HUES6 (cell line): Measurements from ENCODE around the gene MEF2C.
"Not testable (repeated sequence)": the region's sequence is repeated elsewhere in the genome, so short reads cannot be mapped to it uniquely, and the experiment has no call there.

Experiments used
- H3K27ac ChIP-seq: 2 replicates; pipeline ENCODE4 v1.7.0; 2013; ENCODE audit warnings: low read depth, mild to moderate bottlenecking, low read length, inconsistent platforms
- H3K27me3 ChIP-seq: 2 replicates; pipeline ENCODE4 v1.6.1; 2013; ENCODE audit warnings: low read length; ENCODE audit not compliant: control insufficient read depth, insufficient read depth
- H3K36me3 ChIP-seq: 2 replicates; pipeline ENCODE4 v1.6.1; 2013; ENCODE audit warnings: low read length; ENCODE audit not compliant: control insufficient read depth, insufficient read depth
- H3K4me1 ChIP-seq: 2 replicates; pipeline ENCODE4 v1.6.1; 2013; ENCODE audit warnings: low read length; ENCODE audit not compliant: control insufficient read depth, insufficient read depth
- H3K4me3 ChIP-seq: 2 replicates; pipeline ENCODE4 v1.5.1; 2013; ENCODE audit warnings: low read depth, low read length
- H3K9ac ChIP-seq: one replicate; pipeline ENCODE4 v1.6.1; 2013; ENCODE audit warnings: mild to moderate bottlenecking, low read length
- H3K9me3 ChIP-seq: 2 replicates; pipeline ENCODE4 v1.6.1; 2013; ENCODE audit warnings: low read depth, low read length; ENCODE audit not compliant: control insufficient read depth, insufficient read depth

MEF2C gene

DNA sequence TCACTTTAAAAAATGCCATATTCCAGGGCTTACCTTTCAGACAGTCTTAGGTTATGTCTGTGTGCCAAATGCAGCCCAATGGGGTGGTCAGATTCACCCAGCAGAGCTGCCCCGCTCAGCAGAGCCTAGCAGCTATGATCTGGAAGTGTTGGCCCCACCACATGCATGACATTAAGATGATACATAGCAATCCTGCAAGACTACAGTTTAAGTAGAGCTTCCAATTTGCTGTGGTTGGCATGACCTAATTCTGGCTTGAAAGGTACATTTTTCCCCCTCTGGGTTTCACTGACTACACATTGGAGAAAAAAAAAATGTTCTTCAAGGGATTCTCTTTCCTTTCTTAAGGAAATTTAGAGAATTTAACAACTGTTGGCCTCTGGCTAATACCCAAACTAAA lies 22.5 kb downstream of the MEF2C start:
- Histone ChIP-seq H3K27ac (no peak overlapping the region), H3K4me3 (no peak overlapping the region), H3K36me3 (0 out of 2 replicates have a peak, but pooled peaks cover 2% of the 10 kb centered on the region), H3K9me3 (peaks cover 19% of the 10 kb centered on the region), H3K9ac (no peak overlapping the region), H3K27me3 (no peaks in the 10 kb centered on the region), H3K4me1 (no peaks in the 10 kb centered on the region)

DNA sequence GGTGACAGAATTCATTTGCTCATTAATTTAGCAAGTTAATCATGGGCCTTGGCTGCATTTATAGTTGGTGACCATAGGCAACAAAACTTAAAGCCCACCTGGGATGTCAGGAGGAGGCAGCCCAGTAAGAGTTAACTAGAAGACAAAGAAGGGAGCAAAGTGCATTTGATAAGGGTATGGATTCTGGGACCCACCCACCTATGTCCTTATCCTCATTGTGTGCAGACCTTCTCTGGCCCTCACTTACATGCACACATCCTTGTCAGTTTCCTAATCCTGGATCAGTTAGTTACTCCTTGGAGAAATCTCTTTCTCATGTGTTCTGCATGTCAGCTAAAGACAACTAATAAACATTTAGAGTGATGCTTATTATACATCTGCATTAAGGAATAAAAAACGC lies 24.6 kb downstream of the MEF2C start:
- Histone ChIP-seq H3K4me3 (no peak overlapping the region), H3K36me3 (0 out of 2 replicates have a peak, but pooled peaks cover 2% of the 10 kb centered on the region), H3K9me3 (peaks cover 19% of the 10 kb centered on the region), H3K27ac (no peak overlapping the region), H3K4me1 (no peaks in the 10 kb centered on the region), H3K9ac (no peak overlapping the region), H3K27me3 (no peaks in the 10 kb centered on the region)

- not testable (repeated sequence) for H3K9ac ChIP-seq, H3K27ac ChIP-seq, H3K36me3 ChIP-seq, H3K4me1 ChIP-seq, H3K4me3 ChIP-seq, H3K27me3 ChIP-seq
- peaks cover 19% of the 10 kb centered on the region for H3K9me3 ChIP-seq
These were observed 26.6 kb downstream of the MEF2C start for GRCh38 chr5:88856381-88856780.

GRCh38 chr5:88854769-88855168 lies 28.2 kb downstream of the MEF2C start:
- H3K27me3 ChIP-seq = no peaks in the 10 kb centered on the region
- peaks cover 19% of the 10 kb centered on the region for H3K9me3 ChIP-seq
- no peak overlapping the region for H3K9ac ChIP-seq
- H3K4me3 ChIP-seq = no peak overlapping the region
- no peak overlapping the region for H3K27ac ChIP-seq
- 0 out of 2 replicates have a peak, but pooled peaks cover 2% of the 10 kb centered on the region for H3K36me3 ChIP-seq
- H3K4me1 ChIP-seq = no peaks in the 10 kb centered on the region

DNA sequence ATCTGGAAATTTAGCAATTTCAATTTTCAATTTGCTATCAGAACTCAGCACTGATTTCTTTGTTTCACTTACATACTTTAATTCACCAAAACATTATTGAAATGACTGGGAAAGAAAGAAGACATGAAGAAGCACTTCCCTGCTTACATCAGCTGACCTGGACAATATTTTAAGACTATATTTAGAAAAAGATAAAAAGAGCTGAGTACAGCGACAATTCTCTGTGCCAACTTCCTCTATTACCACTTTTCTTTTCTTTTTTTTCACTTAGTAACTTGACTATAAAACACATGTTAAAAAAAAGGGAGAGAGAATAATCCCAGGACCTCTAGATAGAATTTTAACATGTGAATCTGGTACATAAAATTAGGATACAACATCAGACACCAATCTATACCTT lies 35.6 kb downstream of the MEF2C start:
- H3K27me3 ChIP-seq = no peaks in the 10 kb centered on the region
- no peaks in the 10 kb centered on the region for H3K36me3 ChIP-seq
- H3K9ac ChIP-seq = no peak overlapping the region
- H3K27ac ChIP-seq = no peak overlapping the region
- no peaks in the 10 kb centered on the region for H3K9me3 ChIP-seq
- no peak overlapping the region for H3K4me3 ChIP-seq
- no peaks in the 10 kb centered on the region for H3K4me1 ChIP-seq

- no peak overlapping the region for H3K9ac ChIP-seq
- no peak overlapping the region for H3K27ac ChIP-seq
- no peaks in the 10 kb centered on the region for H3K9me3 ChIP-seq
- H3K4me3 ChIP-seq = no peak overlapping the region
- H3K4me1 ChIP-seq = no peaks in the 10 kb centered on the region
- H3K36me3 ChIP-seq = no peaks in the 10 kb centered on the region
- no peaks in the 10 kb centered on the region for H3K27me3 ChIP-seq
These were observed 36.5 kb downstream of the MEF2C start for GRCh38 chr5:88846434-88846833.

DNA sequence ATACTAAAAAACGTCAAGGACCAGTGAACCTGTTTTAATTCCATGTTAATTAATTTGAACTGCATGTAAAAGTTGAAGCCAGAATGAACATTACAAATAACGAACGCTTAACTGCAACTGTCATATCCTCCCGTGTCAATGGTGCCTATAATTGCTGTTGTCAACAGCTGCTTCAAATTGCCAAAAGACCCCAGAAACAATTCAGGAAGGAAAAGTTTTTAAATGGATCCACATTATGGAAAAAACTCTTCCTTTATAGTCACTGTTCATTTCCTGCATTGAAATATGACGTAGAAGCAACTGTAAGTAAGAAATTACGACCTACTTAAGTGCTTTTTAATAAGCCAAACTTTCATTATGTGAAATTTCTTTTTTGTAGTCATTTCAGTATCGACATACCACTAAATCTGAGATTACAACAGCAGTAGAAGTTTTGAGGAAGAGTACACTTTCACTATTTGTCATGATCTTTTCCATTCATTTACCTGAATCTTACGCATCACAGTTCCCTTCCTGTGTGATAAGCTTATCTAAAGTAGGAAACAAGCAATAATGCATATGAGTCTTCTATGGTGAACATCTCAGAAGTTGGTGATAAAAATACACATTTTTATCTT lies 37.8 kb downstream of the MEF2C start:
- H3K27ac ChIP-seq = no peak overlapping the region

GRCh38 chr5:88842784-88843183 lies 40.2 kb downstream of the MEF2C start:
- Histone ChIP-seq H3K27ac (no peak overlapping the region), H3K4me1 (no peaks in the 10 kb centered on the region), H3K9me3 (no peaks in the 10 kb centered on the region), H3K36me3 (no peaks in the 10 kb centered on the region), H3K4me3 (no peak overlapping the region), H3K9ac (no peak overlapping the region), H3K27me3 (no peaks in the 10 kb centered on the region)

More for the DNA sequence above, 37.8 kb downstream of the MEF2C start:
- Histone ChIP-seq H3K9me3 (no peaks in the 10 kb centered on the region), H3K9ac (no peak overlapping the region), H3K27me3 (no peaks in the 10 kb centered on the region), H3K36me3 (no peaks in the 10 kb centered on the region), H3K4me3 (no peak overlapping the region), H3K4me1 (no peaks in the 10 kb centered on the region)

GRCh38 chr5:88841212-88841611 lies 41.8 kb downstream of the MEF2C start:
- no peaks in the 10 kb centered on the region for H3K36me3 ChIP-seq
- no peaks in the 10 kb centered on the region for H3K9me3 ChIP-seq
- peaks cover 5% of the 10 kb centered on the region; the same call in 1 of the 2 replicates for H3K4me1 ChIP-seq
- no peak overlapping the region for H3K9ac ChIP-seq
- H3K27me3 ChIP-seq = no peaks in the 10 kb centered on the region
- H3K27ac ChIP-seq = no peak overlapping the region
- H3K4me3 ChIP-seq = no peak overlapping the region

GRCh38 chr5:88840495-88840894 lies 42.5 kb downstream of the MEF2C start:
- H3K36me3 ChIP-seq = no peaks in the 10 kb centered on the region

DNA sequence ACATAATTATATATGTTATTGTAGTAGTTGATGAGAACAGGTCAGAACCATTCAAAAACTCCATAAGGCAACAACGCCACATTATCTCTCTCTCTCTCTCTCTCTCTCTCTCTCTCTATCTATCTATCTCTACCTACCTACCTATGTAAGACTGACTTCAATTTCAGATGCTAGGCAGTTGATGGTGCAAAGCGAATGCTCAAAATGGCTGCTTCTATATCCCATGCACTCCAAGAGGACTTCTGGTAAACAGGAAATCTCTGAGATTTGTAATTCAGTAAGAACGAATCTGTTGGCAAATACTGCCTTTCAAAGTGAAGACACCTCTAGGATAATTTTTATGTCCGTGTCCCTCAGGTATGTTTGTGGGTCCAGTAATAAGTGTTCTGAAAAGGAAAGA lies 43.7 kb downstream of the MEF2C start:
- Histone ChIP-seq H3K9me3 (no peaks in the 10 kb centered on the region), H3K9ac (no peak overlapping the region), H3K27ac (no peak overlapping the region), H3K36me3 (no peaks in the 10 kb centered on the region), H3K4me3 (no peak overlapping the region), H3K27me3 (no peaks in the 10 kb centered on the region), H3K4me1 (peaks cover 6% of the 10 kb centered on the region; the same call in 1 of the 2 replicates)

More at GRCh38 chr5:88840495-88840894, 42.5 kb downstream of the MEF2C start:
- Histone ChIP-seq H3K4me1 (peaks cover 6% of the 10 kb centered on the region; the same call in 1 of the 2 replicates), H3K27me3 (no peaks in the 10 kb centered on the region), H3K9ac (no peak overlapping the region), H3K4me3 (no peak overlapping the region), H3K9me3 (no peaks in the 10 kb centered on the region), H3K27ac (no peak overlapping the region)
